ENCODE data around the gene DNAI4. TPM values are rescaled to one million over a fixed set of nuclear protein-coding genes. Genes with fewer than 3 reads are reported as not detected.
A peak's percentile ranks its signal among the peaks of the same experiment; 100 is the strongest.
"Not testable (repeated sequence)": the region's sequence is repeated elsewhere in the genome, so short reads cannot be mapped to it uniquely, and the experiment has no call there.

Gene DNAI4
- total RNA-seq, result 1.8 and 1.9 TPM in 2 replicates

GRCh38 chr1:66924756-66925557 is at the start of gene DNAI4, which contains the start of gene MIER1:
Gene DNAI4 (minus strand): TSS chr1:66924856. CDS start chr1:66924831, 25 bp downstream.
Gene MIER1 (plus strand): TSS chr1:66924990. CDS start chr1:66925029, 39 bp downstream.
- peak; percentile 95 to 99 for DNase-seq (ENCODE audit: low read depth in 2 of 2)

- DNase-seq (ENCODE audit: low read depth in 2 of 2), result no peak
Observed at GRCh38 chr1:66968574-66968973, 43.9 kb upstream of the DNAI4 start.

GRCh38 chr1:66966188-66966873 is 41.7 kb upstream of the DNAI4 start:
- DNase-seq (ENCODE audit: low read depth in 2 of 2), result not testable (repeated sequence)

- DNase-seq (ENCODE audit: low read depth in 2 of 2), result no peak
Observed at GRCh38 chr1:66957938-66958337, 33.3 kb upstream of the DNAI4 start.

GRCh38 chr1:66954208-66954607 is 29.6 kb upstream of the DNAI4 start:
- DNase-seq (ENCODE audit: low read depth in 2 of 2), result no peak

- peak in 1 of 2 donors; percentile 21 for DNase-seq (ENCODE audit: low read depth in 2 of 2)
Observed at GRCh38 chr1:66951513-66951912, 26.9 kb upstream of the DNAI4 start.

- peak in 1 of 2 donors; percentile 40 for DNase-seq (ENCODE audit: low read depth in 2 of 2)
Observed at GRCh38 chr1:66947267-66947666, 22.6 kb upstream of the DNAI4 start.

- DNase-seq (ENCODE audit: low read depth in 2 of 2), result no peak
Observed at GRCh38 chr1:66945316-66945715, 20.7 kb upstream of the DNAI4 start.

GRCh38 chr1:66944330-66945274 is 19.9 kb upstream of the DNAI4 start:
- DNase-seq (ENCODE audit: low read depth in 2 of 2), result peak; percentile 47 to 88

- DNase-seq (ENCODE audit: low read depth in 2 of 2), result no peak
Observed at GRCh38 chr1:66943361-66943969, 18.8 kb upstream of the DNAI4 start.

- DNase-seq (ENCODE audit: low read depth in 2 of 2), result no peak
Observed at GRCh38 chr1:66940981-66941380, 16.3 kb upstream of the DNAI4 start.

- DNase-seq (ENCODE audit: low read depth in 2 of 2), result peak in 1 of 2 donors; percentile 35
Observed at GRCh38 chr1:66938613-66939012, 14.0 kb upstream of the DNAI4 start.

- no peak for DNase-seq (ENCODE audit: low read depth in 2 of 2)
Observed at GRCh38 chr1:66937529-66938234, 13.0 kb upstream of the DNAI4 start.

GRCh38 chr1:66933887-66934700 is 9.4 kb upstream of the DNAI4 start:
- no peak for DNase-seq (ENCODE audit: low read depth in 2 of 2)

GRCh38 chr1:66932291-66932690 is 7.6 kb upstream of the DNAI4 start:
- no peak for DNase-seq (ENCODE audit: low read depth in 2 of 2)

- DNase-seq (ENCODE audit: low read depth in 2 of 2), result peak in 1 of 2 donors; percentile 7
Observed at GRCh38 chr1:66931590-66931989, 6.9 kb upstream of the DNAI4 start.

GRCh38 chr1:66930823-66931174 is 6.1 kb upstream of the DNAI4 start:
- no peak for DNase-seq (ENCODE audit: low read depth in 2 of 2)

- peak; percentile 79 to 96 for DNase-seq (ENCODE audit: low read depth in 2 of 2)
Observed at GRCh38 chr1:66929999-66930822, 5.6 kb upstream of the DNAI4 start.

- DNase-seq (ENCODE audit: low read depth in 2 of 2), result no peak
Observed at GRCh38 chr1:66929691-66929998, 5.0 kb upstream of the DNAI4 start.

Data from dermis microvascular lymphatic vessel endothelial cell (primary cell).